Measurements from ENCODE around the gene RNASE1. TPM values are rescaled to one million over a fixed set of nuclear protein-coding genes. Genes with fewer than 3 reads are reported as not detected.
"Not testable (repeated sequence)": the region's sequence is repeated elsewhere in the genome, so short reads cannot be mapped to it uniquely, and the experiment has no call there.

Gene RNASE1
- total RNA-seq, 1 donor from 2014 or later: not detected

DNA sequence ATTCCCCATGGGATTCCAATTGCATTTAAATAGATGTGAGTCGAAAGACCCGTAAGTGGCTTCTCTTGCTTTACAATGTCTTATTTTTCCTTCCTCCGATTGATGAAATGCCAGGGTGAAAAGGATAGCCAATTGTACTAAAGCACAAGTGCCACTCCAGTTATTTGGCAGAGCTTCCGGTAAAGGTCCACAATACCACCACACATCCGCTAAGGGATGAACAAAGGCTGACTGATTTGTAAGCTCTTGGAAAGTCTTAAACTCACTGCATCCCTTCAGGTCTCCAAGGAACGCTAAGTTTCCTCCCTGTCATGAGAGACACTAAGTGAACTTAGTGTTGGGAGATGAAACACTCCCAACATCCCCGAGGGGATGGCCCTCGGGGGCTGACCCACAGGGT is 21.2 kb upstream of the RNASE1 start:
- peaks cover 5% of the 10 kb centered on the region for H3K4me1 Mint-ChIP-seq (ENCODE audit: low read depth)
- H3K27ac Mint-ChIP-seq: no peak overlapping the region
- intact Hi-C loops (cut with micrococcal nuclease): no loop called here
- no peak overlapping the region for H3K4me3 Mint-ChIP-seq
- no peak for DNase-seq (ENCODE audit: low spot score)
- H3K36me3 Mint-ChIP-seq (ENCODE audit: low read depth): no peaks in the 10 kb centered on the region
- H3K9me3 Mint-ChIP-seq: no peaks in the 10 kb centered on the region
- peaks cover 6% of the 10 kb centered on the region for H3K27me3 Mint-ChIP-seq (ENCODE audit: insufficient read depth)

DNA sequence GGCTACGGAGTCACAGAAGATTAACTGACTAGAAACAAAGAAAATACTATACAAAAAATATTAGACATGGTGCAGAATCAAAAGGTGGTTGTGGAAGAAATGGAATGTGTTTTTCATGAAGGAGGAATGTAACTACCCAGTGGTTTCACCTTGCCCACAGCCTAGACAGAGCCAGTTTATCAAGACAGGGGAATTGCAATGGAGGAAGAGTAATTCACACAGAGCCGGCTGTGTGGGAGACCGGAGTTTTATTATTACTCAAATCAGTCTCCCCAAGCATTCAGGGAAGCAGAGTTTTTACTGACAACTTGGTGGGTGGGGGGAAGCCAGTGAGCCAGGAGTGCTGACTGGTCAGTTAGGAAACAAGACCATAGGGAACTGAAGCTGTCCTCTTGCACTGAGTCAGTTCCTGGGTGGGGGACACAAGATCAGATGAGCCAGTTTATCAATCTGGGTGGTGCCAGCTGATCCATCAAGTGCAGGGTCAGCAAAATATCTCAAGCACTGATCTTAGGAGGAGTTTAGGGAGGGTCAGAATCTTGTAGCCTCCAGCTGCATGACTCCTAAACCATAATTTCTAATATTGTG is 19.0 kb upstream of the RNASE1 start:
- H3K27ac Mint-ChIP-seq; intact Hi-C loops (cut with micrococcal nuclease); H3K9me3 Mint-ChIP-seq; DNase-seq (ENCODE audit: low spot score); H3K4me1 Mint-ChIP-seq (ENCODE audit: low read depth); H3K4me3 Mint-ChIP-seq; H3K27me3 Mint-ChIP-seq (ENCODE audit: insufficient read depth); H3K36me3 Mint-ChIP-seq (ENCODE audit: low read depth): not testable (repeated sequence)

DNA sequence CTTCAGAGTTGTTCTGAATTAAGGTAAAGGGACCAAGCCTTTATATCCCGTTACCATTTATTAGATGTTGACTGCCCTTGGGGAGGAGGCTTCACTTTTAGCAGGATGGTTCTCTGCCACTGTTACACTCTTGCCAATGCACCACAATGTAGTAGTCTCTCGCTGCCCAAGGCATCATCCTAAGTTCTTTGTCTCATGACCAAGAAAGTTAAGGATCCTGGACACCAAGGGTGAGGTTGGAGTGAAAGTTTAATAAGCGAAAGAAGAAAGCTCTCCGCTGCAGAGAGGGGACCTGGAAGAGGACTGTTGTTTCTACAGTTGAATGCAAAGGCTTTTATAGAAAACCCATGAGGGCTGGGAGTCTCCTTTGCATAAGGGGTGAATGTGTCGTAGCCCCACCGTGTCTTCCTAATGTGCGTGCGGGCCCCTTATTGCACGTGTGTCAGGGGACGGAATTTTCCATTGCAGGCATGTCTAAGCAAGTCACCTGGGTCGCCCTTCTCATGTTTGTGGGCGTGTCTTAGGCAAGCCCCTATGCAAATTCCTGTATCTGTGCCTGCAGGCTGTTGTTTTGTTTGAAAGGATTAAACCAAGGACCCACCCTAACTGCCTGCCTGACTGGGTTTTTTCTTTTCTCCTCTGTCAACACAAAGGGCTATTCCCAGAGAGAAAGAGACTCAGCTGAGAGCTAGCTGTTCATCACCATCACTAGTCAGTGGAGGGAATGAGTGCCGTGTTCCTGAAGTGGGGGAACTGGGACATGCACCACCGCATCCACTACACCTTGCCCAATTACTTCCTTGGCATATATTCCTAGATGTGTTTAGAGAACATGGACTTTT is 17.6 kb upstream of the RNASE1 start:
- Mint-ChIP-seq H3K4me3 (no peak overlapping the region), H3K9me3 (no peaks in the 10 kb centered on the region), H3K27me3 (ENCODE audit: insufficient read depth) (peaks cover 8% of the 10 kb centered on the region), H3K27ac (no peak overlapping the region), H3K36me3 (ENCODE audit: low read depth) (no peaks in the 10 kb centered on the region), H3K4me1 (ENCODE audit: low read depth) (no peaks in the 10 kb centered on the region)
- intact Hi-C loops (cut with micrococcal nuclease): no loop called here
- no peak for DNase-seq (ENCODE audit: low spot score)

DNA sequence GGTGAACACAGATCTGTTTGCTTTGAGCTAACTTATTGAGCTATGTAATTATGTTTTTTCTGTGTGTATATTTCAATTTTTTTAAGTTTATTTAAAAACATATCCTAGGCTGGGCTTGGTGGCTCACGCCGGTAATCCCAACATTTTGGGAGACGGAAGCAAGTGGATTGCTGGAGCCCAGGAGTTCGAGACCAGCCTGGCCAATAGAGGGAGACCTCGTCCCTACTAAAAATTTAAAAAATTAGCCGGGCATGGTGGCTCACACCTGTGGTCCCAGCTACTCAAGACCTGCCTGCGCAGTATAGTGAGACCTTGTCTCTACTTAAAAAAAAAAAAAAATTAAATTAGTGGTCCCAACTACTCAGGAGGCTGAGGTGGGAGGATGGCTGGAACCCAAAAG is 16.2 kb upstream of the RNASE1 start:
- H3K27ac Mint-ChIP-seq: no peak overlapping the region
- peaks cover 4% of the 10 kb centered on the region for H3K27me3 Mint-ChIP-seq (ENCODE audit: insufficient read depth)
- no peaks in the 10 kb centered on the region for H3K36me3 Mint-ChIP-seq (ENCODE audit: low read depth)
- H3K4me1 Mint-ChIP-seq (ENCODE audit: low read depth): no peaks in the 10 kb centered on the region
- DNase-seq (ENCODE audit: low spot score): no peak
- H3K9me3 Mint-ChIP-seq: no peaks in the 10 kb centered on the region
- intact Hi-C loops (cut with micrococcal nuclease): no loop called here
- H3K4me3 Mint-ChIP-seq: no peak overlapping the region

DNA sequence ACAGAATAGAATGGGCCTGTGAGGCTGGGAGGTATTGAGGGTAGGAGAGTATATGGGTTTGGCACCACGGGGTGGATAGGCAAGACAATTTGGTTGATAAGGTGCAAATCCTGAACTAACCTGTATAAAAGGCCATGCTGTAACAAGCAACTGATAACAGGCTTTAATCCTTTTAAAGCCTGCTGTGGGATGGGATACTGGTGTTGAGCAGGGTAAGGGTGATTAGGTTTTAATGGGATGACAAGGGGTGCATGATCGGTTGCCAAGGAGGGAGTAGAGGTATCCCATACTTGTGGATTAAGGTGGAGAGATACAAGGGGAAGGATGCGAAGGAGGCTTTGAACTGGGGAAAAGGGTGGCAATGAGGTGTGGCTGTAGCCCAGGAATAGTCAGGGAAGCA is 13.3 kb upstream of the RNASE1 start:
- H3K27ac Mint-ChIP-seq; H3K27me3 Mint-ChIP-seq (ENCODE audit: insufficient read depth); H3K4me3 Mint-ChIP-seq; intact Hi-C loops (cut with micrococcal nuclease); H3K4me1 Mint-ChIP-seq (ENCODE audit: low read depth); H3K9me3 Mint-ChIP-seq; DNase-seq (ENCODE audit: low spot score); H3K36me3 Mint-ChIP-seq (ENCODE audit: low read depth): not testable (repeated sequence)

DNA sequence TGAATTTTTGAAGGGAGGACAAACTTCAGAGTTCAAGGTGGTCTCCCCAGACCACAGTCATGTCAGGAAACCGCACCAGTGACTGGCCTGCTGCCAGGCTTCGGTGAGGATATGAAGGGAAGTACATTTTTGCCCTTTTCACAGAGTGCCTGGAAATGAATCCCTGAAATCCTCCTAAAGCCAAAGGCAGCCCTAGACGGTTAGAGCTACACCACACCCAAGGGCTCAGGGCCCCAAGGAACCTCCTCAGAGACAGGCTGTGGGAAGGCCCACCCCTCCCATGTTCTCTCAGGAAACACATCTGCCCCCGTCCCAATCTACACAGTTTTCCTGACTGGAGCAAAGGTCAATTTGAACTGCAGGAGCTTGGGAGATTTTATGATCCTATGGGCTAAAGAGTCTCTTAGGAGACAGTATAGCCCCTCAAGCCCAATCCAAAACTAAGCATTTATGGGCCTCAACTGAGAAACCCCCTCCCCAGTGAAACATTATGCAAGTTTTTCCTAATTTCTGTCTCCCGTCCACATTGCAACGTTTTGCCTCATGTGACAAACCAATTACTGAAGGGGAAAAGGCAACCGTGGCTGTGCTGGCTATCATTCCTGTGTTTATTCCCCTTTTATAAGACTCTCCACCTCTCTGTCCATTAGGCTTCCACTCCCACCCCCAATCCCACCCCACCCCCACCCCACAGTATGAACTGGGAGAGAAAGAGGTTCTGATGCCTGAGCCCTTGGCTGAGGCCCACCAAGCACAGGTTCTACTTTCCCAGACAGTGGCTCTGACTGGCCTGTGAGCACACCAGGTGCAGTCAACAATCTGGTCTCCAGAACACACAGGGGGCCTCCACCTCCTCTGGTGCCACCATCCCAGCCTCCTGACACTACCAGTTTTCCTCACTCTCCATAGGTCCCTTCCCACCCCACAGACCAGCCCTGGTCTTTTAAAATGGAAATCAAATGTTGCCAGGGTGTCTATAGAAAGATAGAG is 9.6 kb upstream of the RNASE1 start:
- DNase-seq (ENCODE audit: low spot score): no peak
- Mint-ChIP-seq H3K4me3 (no peak overlapping the region), H3K9me3 (no peaks in the 10 kb centered on the region), H3K4me1 (ENCODE audit: low read depth) (no peaks in the 10 kb centered on the region), H3K36me3 (ENCODE audit: low read depth) (no peaks in the 10 kb centered on the region), H3K27ac (no peak overlapping the region), H3K27me3 (ENCODE audit: insufficient read depth) (peaks cover 10% of the 10 kb centered on the region)
- intact Hi-C loops (cut with micrococcal nuclease): no loop called here

DNA sequence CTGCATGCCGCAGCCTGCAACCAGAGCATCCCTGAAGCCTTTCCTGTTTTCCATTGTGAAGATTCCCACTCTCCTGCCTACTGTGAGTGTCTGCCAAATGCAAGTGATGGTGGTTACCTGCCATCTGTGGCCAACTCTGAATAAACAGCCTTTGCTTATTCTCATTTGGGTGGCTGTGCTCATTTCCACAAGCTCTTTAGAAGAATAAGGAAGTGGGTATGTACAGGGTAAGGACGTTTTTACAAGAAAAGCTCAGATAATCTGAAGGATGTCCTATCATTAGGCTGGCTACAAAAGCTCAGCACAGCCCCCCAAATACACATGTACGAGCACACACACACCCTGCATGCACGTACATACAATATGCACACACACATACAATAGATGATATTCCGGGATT is 7.3 kb upstream of the RNASE1 start:
- Mint-ChIP-seq H3K9me3 (no peaks in the 10 kb centered on the region), H3K27ac (no peak overlapping the region)
- no peak for DNase-seq (ENCODE audit: low spot score)

DNA sequence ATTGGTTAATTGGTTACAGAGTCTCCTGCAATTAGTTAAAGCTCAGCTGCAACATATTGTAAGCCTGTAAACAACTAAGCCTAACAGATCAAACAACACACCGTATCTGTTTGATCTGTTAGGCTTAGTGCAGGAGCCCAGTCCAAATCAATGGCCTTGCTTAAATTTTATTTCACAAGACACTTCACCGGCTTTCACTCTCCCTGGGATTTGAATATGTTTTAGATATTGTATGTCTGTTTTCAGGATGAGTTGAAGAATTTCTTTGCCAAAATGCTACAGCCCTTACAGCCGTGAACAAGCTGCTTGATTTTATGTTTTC is 5.5 kb upstream of the RNASE1 start:
- no peaks in the 10 kb centered on the region for H3K4me1 Mint-ChIP-seq (ENCODE audit: low read depth)
- peaks cover 22% of the 10 kb centered on the region for H3K27me3 Mint-ChIP-seq (ENCODE audit: insufficient read depth)
- no peaks in the 10 kb centered on the region for H3K36me3 Mint-ChIP-seq (ENCODE audit: low read depth)
- intact Hi-C loops (cut with micrococcal nuclease): no loop called here
- no peak for DNase-seq (ENCODE audit: low spot score)
- H3K27ac Mint-ChIP-seq: no peak overlapping the region
- H3K9me3 Mint-ChIP-seq: no peaks in the 10 kb centered on the region
- no peak overlapping the region for H3K4me3 Mint-ChIP-seq

More for the DNA sequence above, 7.3 kb upstream of the RNASE1 start:
- Mint-ChIP-seq H3K4me3 (no peak overlapping the region), H3K27me3 (ENCODE audit: insufficient read depth) (peaks cover 15% of the 10 kb centered on the region), H3K4me1 (ENCODE audit: low read depth) (no peaks in the 10 kb centered on the region), H3K36me3 (ENCODE audit: low read depth) (no peaks in the 10 kb centered on the region)
- intact Hi-C loops (cut with micrococcal nuclease): no loop called here

DNA sequence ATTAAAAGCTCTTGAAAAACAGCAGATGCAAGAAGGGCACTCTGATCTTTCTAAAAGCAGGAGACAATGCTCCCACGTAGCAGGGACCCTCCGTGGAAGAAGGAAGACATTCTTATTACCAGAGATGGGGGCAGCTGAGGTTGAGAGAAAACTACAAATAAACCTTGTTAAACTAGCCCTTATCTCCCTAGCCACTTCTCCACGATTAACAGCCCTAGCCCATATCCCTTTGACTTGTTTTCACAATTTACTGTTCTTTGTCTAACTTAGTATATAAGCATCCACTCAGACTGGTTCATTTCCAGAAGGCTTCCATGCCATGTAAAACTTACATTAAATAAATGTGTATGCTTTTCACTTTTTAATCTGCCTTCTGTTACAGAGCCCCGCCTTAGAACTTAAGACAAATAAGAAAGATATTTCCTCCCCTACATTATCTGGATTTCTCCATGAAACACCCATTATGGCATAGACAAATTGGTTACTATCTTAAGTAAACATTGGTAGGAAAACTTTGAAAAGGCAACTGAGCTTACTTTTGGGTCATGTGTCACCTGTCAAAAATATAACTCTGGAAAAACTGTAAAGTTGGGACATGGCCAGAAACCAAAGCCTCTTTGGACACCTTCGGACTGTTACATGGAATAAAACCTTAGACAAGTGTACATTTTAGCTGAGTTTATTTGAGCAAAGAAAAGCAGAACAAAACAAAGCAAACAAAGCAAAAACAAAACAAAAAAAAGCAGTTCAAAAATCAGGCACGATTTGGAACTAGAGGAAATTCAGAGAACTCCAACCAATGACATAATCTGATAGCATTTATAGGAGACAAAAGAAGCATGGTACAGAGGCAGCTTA is 4.9 kb upstream of the RNASE1 start:
- H3K4me3 Mint-ChIP-seq: no peak overlapping the region
- H3K27ac Mint-ChIP-seq: no peak overlapping the region
- intact Hi-C loops (cut with micrococcal nuclease): no loop called here
- no peaks in the 10 kb centered on the region for H3K4me1 Mint-ChIP-seq (ENCODE audit: low read depth)
- no peak for DNase-seq (ENCODE audit: low spot score)
- H3K36me3 Mint-ChIP-seq (ENCODE audit: low read depth): no peaks in the 10 kb centered on the region
- H3K27me3 Mint-ChIP-seq (ENCODE audit: insufficient read depth): peaks cover 22% of the 10 kb centered on the region
- no peaks in the 10 kb centered on the region for H3K9me3 Mint-ChIP-seq

DNA sequence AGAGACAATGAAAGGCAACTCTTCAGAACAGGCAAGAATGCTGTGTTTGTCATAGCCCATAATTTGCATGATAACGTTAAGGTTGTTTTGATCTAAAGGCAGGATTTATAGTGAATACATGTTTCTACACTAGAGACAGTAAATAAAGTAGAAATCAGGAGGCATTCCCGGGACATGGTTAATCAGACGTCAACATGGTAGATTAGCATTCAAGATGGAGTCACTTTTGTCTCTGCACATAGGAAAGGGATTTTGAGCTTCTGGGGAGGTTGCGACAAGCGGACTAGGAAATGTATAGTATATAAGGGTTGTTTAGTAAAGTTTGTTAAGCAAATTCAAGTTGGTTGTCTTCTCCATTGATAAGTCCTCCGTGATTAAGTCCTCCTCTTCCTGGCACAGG is 2.8 kb upstream of the RNASE1 start:
- Mint-ChIP-seq H3K4me3 (no peak overlapping the region), H3K36me3 (ENCODE audit: low read depth) (no peaks in the 10 kb centered on the region), H3K9me3 (no peaks in the 10 kb centered on the region), H3K27me3 (ENCODE audit: insufficient read depth) (peaks cover 22% of the 10 kb centered on the region), H3K27ac (no peak overlapping the region), H3K4me1 (ENCODE audit: low read depth) (peaks cover 7% of the 10 kb centered on the region)
- DNase-seq (ENCODE audit: low spot score): no peak
- intact Hi-C loops (cut with micrococcal nuclease): no loop called here

DNA sequence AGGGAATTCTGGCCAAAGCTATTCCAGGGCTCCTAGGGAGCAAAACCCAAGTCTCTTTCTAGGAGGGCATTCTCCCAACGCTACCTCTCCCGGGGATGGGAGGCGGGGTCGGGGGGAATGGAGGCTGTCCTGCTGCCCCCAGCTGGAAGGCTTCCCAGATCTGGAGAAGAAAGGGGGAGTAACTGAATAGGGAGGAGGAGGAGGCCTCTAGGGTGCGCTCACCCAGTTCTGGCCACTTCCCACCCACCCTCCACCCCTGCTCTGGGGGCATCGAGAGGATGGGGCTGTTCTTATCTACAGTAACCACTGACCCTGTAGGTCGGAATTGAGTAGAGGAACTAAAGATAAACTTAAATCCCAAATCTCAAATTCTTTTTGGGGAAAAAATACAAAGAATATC is 579 bp upstream of the RNASE1 start:
- Mint-ChIP-seq H3K9me3 (no peaks in the 10 kb centered on the region), H3K4me1 (ENCODE audit: low read depth) (peaks cover 7% of the 10 kb centered on the region), H3K27ac (no peak overlapping the region), H3K27me3 (ENCODE audit: insufficient read depth) (peaks cover 14% of the 10 kb centered on the region), H3K4me3 (no peak overlapping the region), H3K36me3 (ENCODE audit: low read depth) (no peaks in the 10 kb centered on the region)
- DNase-seq (ENCODE audit: low spot score): no peak
- intact Hi-C loops (cut with micrococcal nuclease): no loop called here

DNA sequence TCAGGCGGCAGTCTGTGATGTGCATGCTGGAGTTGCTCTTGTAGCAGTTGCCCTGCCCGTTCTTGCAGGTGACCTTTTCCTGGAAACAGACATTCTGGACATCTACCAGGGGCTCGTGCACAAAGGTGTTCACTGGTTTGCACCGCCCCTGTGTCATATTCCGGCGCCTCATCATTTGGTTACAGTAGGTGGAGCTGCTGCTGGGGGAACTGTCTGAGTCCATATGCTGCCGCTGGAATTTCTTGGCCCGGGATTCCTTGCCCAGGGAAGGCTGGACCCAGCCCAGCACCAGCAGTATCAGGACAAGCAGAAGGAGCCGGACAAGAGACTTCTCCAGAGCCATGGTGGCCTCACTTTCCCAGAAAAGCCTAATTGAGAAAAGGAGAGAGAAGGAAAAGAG is 918 bp downstream of the RNASE1 start:
- H3K27ac Mint-ChIP-seq: no peak overlapping the region
- no peak overlapping the region for H3K4me3 Mint-ChIP-seq
- no peak for DNase-seq (ENCODE audit: low spot score)
- no peaks in the 10 kb centered on the region for H3K9me3 Mint-ChIP-seq
- intact Hi-C loops (cut with micrococcal nuclease): no loop called here
- peaks cover 7% of the 10 kb centered on the region for H3K4me1 Mint-ChIP-seq (ENCODE audit: low read depth)
- peaks cover 14% of the 10 kb centered on the region for H3K27me3 Mint-ChIP-seq (ENCODE audit: insufficient read depth)
- H3K36me3 Mint-ChIP-seq (ENCODE audit: low read depth): no peaks in the 10 kb centered on the region
